Activated T-cell treated with anti-CD3 and anti-CD28 coated beads, Interleukin-2, amount 50 U/mL, for 24 hours (primary cell): ENCODE results near the gene GAREM1.

Experiments used
- DNase-seq: peaks from one replicate; pipeline ENCODE4 v3.0.0-alpha.2; 2020
- H3K27ac Mint-ChIP-seq: 2 replicates; pipeline ENCODE4 v1.8.0; 2020; ENCODE audit warnings: mild to moderate bottlenecking, mixed read lengths
- H3K27me3 Mint-ChIP-seq: 2 replicates; pipeline ENCODE4 v1.8.0; 2020; ENCODE audit warnings: mixed read lengths
- H3K36me3 Mint-ChIP-seq: 2 replicates; pipeline ENCODE4 v1.8.0; 2020; ENCODE audit warnings: low read depth, mixed read lengths
- H3K4me1 Mint-ChIP-seq: 2 replicates; pipeline ENCODE4 v1.8.0; 2020; ENCODE audit warnings: low read depth, mixed read lengths
- H3K4me3 Mint-ChIP-seq: 2 replicates; pipeline ENCODE4 v1.8.0; 2020; ENCODE audit warnings: mild to moderate bottlenecking, moderate library complexity, mixed read lengths
- H3K9me3 Mint-ChIP-seq: 2 replicates; pipeline ENCODE4 v1.8.0; 2020; ENCODE audit warnings: mixed read lengths

Gene GAREM1

GRCh38 chr18:32470460-32470713 lies 295 bp downstream of the GAREM1 start:
- Mint-ChIP-seq H3K36me3 (no peaks in the 10 kb centered on the region), H3K4me1 (peaks cover 30% of the 10 kb centered on the region), H3K4me3 (no peak overlapping the region), H3K27ac (no peak overlapping the region), H3K27me3 (peaks cover 62% of the 10 kb centered on the region), H3K9me3 (no peaks in the 10 kb centered on the region)
- DNase-seq = no peak

- H3K27ac Mint-ChIP-seq = no peak overlapping the region
- no peaks in the 10 kb centered on the region for H3K36me3 Mint-ChIP-seq
- peaks cover 30% of the 10 kb centered on the region for H3K4me1 Mint-ChIP-seq
- no peaks in the 10 kb centered on the region for H3K9me3 Mint-ChIP-seq
- DNase-seq = peak; percentile 32
- H3K27me3 Mint-ChIP-seq = peaks cover 65% of the 10 kb centered on the region
- H3K4me3 Mint-ChIP-seq = peak overlapping the region; percentile 62
These were observed 807 bp downstream of the GAREM1 start for GRCh38 chr18:32469691-32470459.

DNA sequence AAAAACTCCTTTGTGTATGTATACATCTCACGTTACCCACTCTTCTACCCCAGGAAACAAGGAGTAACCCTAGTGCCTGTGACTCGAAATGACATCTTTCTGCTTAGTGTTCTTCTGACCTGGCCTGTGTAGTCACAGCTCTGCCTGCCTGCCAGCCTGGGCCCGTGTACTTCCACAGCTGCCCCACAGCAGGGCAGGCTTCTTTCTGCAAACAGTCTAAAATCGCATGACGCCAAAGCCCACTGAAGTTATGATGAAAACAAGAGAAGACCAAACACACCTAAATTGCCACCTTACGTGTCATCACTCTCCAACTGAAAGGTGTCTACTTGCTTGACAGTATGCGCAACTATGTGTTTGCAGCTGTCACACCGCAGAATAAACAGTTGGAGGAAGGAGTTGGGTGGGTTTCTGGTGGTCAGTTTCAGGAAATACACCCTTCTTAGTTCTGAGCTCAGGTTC lies 1.5 kb downstream of the GAREM1 start:
- Mint-ChIP-seq H3K27me3 (peaks cover 72% of the 10 kb centered on the region), H3K4me1 (peaks cover 30% of the 10 kb centered on the region), H3K4me3 (peak overlapping the region; percentile 62), H3K27ac (no peak overlapping the region), H3K36me3 (no peaks in the 10 kb centered on the region), H3K9me3 (no peaks in the 10 kb centered on the region)
- DNase-seq = no peak

DNA sequence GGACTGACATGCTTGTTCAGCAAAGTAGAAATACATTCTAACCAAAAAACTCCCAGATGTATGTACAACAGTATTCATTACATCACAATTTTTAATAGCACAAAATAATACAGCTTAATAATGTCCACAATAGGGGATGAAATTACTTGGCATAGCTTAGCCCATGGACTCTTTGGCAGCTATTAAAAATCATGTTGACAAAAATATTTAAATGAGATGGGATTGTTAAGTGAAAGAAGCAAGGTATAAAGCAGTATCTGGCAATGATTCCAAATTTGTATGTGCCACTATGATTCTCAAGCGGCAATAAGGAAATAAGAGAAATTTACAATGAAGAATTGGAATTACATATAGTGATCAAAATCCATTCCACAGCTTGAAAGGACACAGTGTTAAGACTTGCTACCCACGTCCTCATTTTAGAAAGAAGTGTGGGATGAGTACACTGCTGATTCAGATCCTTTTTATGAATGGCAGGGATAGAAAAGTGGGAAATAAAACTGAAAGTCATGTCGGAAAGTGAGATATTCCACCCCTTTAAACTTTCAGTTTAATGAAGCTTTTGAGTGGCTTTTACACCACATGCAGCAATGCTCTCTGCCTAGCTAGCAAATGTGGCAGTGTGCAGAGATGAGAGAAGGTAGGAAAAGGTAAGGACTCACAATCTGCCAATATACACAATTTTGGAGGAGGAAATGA lies 2.4 kb downstream of the GAREM1 start:
- Mint-ChIP-seq H3K9me3 (no peaks in the 10 kb centered on the region), H3K27me3 (peaks cover 71% of the 10 kb centered on the region), H3K4me1 (peaks cover 30% of the 10 kb centered on the region), H3K27ac (no peak overlapping the region), H3K4me3 (no peak overlapping the region), H3K36me3 (no peaks in the 10 kb centered on the region)
- DNase-seq = no peak

DNA sequence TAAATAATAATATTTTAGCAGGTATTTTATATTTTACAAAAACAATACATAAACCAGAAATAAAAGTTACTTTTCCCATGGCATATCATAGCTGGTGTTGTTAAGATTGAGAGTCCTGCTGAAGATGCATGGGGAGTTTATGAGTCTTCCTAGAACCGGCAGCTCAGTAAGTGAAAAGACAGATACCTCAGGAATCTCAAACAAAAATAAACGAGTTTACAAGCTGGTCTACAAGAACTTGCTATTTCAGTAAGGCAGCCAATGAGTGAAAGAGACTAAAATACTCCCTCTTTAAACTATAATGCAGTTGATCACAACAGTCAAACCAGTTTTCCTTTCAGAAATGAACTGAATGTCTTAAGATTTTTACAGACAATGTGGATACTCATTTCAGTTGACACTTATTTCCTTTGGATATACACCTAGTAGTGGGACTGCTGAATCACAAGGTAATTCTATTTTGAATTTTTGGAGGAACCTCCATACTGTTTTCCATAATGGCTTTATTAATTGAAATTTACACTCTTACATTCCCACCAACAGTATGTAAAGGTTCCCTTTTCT lies 8.9 kb downstream of the GAREM1 start:
- no peaks in the 10 kb centered on the region for H3K36me3 Mint-ChIP-seq
- H3K27ac Mint-ChIP-seq = no peak overlapping the region
- no peaks in the 10 kb centered on the region for H3K9me3 Mint-ChIP-seq
- no peak for DNase-seq
- peaks cover 57% of the 10 kb centered on the region for H3K27me3 Mint-ChIP-seq
- H3K4me1 Mint-ChIP-seq = no peaks in the 10 kb centered on the region
- H3K4me3 Mint-ChIP-seq = no peak overlapping the region

GRCh38 chr18:32460171-32460731 lies 10.4 kb downstream of the GAREM1 start:
- no peaks in the 10 kb centered on the region for H3K36me3 Mint-ChIP-seq
- H3K27me3 Mint-ChIP-seq = peaks cover 56% of the 10 kb centered on the region
- H3K4me3 Mint-ChIP-seq = no peak overlapping the region
- H3K4me1 Mint-ChIP-seq = no peaks in the 10 kb centered on the region
- no peaks in the 10 kb centered on the region for H3K9me3 Mint-ChIP-seq
- H3K27ac Mint-ChIP-seq = no peak overlapping the region
- DNase-seq = no peak

GRCh38 chr18:32459361-32460101 lies 11.2 kb downstream of the GAREM1 start:
- Mint-ChIP-seq H3K27me3 (peaks cover 56% of the 10 kb centered on the region), H3K36me3 (no peaks in the 10 kb centered on the region), H3K27ac (no peak overlapping the region), H3K4me3 (no peak overlapping the region), H3K4me1 (no peaks in the 10 kb centered on the region), H3K9me3 (no peaks in the 10 kb centered on the region)
- DNase-seq = no peak

DNA sequence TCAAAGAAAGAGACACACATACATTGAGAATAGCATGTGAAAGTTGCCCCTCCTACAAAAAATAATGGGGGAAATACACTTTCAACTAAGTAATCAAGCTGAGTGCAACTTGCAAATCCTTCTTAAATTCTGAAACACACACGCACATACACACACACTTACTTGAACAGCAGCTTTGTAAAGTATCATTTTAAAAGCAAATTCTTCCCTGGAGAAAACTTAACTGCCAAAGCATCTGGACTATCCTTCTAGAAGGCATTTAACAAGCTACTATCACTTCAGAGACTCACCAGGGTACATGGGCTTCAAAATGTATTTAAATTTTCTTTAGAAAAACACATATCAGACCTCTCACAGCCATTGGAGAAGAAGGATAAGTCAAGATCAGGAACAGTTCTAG lies 15.3 kb downstream of the GAREM1 start:
- Mint-ChIP-seq H3K36me3 (no peaks in the 10 kb centered on the region), H3K4me1 (no peaks in the 10 kb centered on the region), H3K27ac (no peak overlapping the region), H3K27me3 (peaks cover 45% of the 10 kb centered on the region), H3K9me3 (no peaks in the 10 kb centered on the region), H3K4me3 (no peak overlapping the region)
- DNase-seq = no peak

DNA sequence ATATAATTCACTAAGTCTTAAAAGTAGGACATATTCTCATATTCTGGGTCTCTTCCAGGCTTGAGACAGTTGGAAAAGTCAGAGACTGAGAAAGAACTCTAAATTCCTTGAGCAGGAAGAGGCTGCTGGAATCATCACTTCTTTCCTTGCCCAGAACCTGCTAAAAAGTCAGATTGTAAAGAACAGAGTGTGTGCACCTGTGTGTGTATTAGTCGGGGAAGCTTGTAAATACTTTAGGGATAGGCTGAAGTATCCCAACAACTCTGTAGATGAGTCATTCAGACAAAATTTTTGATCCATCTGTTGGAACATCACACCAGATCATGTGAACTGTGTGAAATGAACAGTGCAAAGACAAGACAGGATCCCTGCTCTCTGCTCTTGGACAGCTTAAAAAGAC lies 16.1 kb downstream of the GAREM1 start:
- Mint-ChIP-seq H3K27me3 (peaks cover 45% of the 10 kb centered on the region), H3K36me3 (no peaks in the 10 kb centered on the region), H3K27ac (no peak overlapping the region), H3K4me1 (no peaks in the 10 kb centered on the region), H3K9me3 (no peaks in the 10 kb centered on the region), H3K4me3 (no peak overlapping the region)
- DNase-seq = no peak

DNA sequence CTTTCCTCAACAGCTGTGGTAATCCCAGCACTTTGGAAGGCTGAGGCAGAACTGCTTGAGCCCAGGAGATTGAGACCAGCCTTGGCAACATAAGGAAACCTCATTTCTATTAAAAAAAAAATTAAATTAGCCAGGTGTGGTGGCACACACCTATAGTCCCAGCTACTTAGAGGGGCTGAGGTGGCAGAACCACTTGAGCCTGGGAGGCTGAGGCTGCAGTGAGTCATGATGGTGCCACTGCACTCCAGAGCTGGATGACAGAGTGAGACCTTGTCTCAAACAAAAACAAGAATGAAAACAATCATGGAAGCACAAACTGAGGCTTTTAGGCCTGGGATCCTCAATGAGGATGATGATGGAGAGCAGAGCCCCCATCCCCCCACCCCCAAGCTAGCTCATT lies 19.8 kb downstream of the GAREM1 start:
- Mint-ChIP-seq H3K27ac (no peak overlapping the region), H3K4me3 (no peak overlapping the region), H3K27me3 (peaks cover 29% of the 10 kb centered on the region), H3K9me3 (no peaks in the 10 kb centered on the region), H3K4me1 (no peaks in the 10 kb centered on the region), H3K36me3 (no peaks in the 10 kb centered on the region)
- no peak for DNase-seq

DNA sequence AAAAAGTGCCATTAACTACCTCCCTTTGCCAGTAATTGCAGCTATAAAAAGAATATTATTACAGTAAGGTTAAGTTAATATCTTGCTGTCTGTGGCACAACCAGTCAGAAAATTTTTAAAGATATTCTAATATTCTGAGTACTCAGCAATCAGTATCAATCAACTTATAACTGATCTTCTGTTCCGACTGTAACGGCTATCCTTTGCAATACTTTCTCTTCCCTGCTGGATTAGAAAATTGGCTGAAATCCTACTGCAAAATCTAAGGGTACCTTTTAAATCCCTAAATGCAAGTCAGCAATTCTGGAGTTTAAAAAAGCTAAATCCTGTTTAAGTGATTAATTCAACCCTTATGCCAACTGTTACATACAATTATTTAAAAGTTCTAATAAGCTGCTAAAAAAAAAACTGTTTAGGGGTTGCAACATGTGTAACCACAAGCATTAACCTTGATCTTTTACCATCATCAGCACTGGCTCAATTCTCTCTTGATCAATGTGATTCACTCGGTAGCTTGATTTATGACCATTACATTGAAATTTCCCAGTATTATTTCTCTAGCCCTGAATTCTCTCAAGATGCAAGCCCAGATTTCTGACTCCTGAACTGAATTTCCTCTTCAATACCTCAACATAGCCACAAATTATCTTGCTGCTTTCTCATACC lies 20.5 kb downstream of the GAREM1 start:
- Mint-ChIP-seq H3K36me3 (no peaks in the 10 kb centered on the region), H3K27me3 (peaks cover 22% of the 10 kb centered on the region), H3K9me3 (no peaks in the 10 kb centered on the region), H3K27ac (no peak overlapping the region), H3K4me1 (no peaks in the 10 kb centered on the region), H3K4me3 (no peak overlapping the region)
- no peak for DNase-seq

DNA sequence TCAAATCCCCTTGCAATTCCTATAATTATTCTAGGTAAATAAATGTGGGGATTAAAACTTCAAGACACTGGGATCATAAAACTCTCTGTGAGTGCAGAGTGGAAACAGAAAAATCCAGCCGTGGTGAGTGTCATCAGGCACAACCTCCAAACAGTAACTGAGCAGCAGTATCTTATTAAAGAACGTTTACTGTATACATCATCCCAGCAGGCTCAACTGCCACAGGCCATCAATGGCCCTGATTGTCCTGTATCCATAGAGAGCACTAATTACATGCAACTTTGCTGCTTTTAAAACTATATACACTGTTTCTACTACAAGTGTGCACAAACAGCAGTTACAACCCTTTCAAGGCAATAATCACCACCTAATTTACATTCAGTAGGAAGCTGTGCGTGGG lies 23.9 kb downstream of the GAREM1 start:
- Mint-ChIP-seq H3K27ac (no peak overlapping the region), H3K27me3 (peaks cover 14% of the 10 kb centered on the region), H3K36me3 (no peaks in the 10 kb centered on the region), H3K9me3 (no peaks in the 10 kb centered on the region), H3K4me3 (no peak overlapping the region), H3K4me1 (no peaks in the 10 kb centered on the region)
- no peak for DNase-seq

DNA sequence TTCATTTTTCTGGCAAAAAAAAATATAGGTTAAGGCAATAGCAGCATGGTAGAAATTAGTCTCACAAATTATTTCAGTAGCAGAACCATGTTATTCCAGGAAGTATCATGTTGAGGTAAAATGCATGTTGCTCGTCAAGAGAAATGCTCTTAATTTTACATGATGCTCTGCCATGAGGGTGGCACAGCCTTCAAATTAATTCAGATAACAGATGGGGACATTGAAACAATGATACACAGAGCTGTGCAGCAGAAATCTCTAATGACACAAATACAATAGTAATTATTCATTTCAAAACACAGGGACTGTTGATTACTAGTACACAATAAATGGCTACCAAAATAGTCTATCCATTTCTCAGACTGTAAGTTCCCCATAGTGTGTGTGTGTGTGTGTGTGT lies 24.8 kb downstream of the GAREM1 start:
- H3K27ac Mint-ChIP-seq = no peak overlapping the region
- peaks cover 17% of the 10 kb centered on the region for H3K27me3 Mint-ChIP-seq
- H3K4me1 Mint-ChIP-seq = no peaks in the 10 kb centered on the region
- H3K36me3 Mint-ChIP-seq = no peaks in the 10 kb centered on the region
- H3K4me3 Mint-ChIP-seq = no peak overlapping the region
- no peak for DNase-seq
- H3K9me3 Mint-ChIP-seq = no peaks in the 10 kb centered on the region

GRCh38 chr18:32443706-32444215 lies 26.9 kb downstream of the GAREM1 start:
- H3K27ac Mint-ChIP-seq = no peak overlapping the region
- H3K9me3 Mint-ChIP-seq = no peaks in the 10 kb centered on the region
- no peak for DNase-seq
- H3K4me1 Mint-ChIP-seq = no peaks in the 10 kb centered on the region
- peaks cover 17% of the 10 kb centered on the region for H3K27me3 Mint-ChIP-seq
- H3K36me3 Mint-ChIP-seq = no peaks in the 10 kb centered on the region
- H3K4me3 Mint-ChIP-seq = no peak overlapping the region
